CD4-positive, alpha-beta T cell treated with Interleukin-15 for 4 hours (primary cell): ENCODE results near the gene CSNK1G2.

Experiments used
- DNase-seq: peaks from one replicate; pipeline ENCODE4 v3.0.0-alpha.2; 2020; ENCODE audit warnings: low spot score

The CSNK1G2 gene

DNA sequence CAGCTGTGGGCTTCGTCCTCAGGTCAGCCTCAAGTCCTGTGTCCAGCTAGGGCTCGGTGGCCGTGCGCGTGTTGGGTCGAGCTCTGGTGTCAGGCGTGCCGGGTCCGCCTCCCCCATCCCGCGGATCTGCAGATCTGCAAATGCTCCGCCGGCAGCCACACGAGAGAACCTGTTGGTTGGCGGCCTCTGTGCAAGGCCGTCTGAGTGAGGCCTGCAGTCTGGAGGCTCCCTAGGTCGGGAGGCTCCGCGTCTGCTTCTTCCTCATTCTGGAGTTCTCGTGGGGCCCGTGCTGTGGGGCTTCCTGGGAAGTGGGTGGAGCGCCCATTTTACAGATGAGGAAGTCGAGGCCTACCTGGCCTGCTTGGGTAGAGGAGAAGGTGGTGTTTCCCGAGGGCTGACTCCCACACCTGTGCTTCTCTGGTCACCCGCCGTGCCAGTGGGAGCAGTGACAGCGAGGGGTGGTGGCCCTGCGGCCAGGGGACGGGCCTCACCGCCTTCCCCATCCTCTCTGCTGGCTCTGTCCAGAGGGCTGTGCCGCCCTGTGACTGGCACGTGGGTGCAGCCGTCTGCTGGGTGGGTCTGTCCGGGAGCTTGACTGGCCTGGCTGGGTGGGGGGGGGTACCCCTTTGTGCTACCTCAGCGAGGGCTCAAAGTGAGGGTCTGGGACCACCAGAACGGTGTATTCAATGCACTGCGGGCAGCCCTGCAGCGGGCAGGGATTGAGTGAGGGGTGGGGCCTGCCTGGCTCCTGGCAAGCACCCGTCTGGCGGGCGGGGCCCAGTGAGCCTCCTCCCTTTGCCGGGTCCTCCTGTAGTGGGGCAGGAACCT, 3.3 kb downstream of the CSNK1G2 start:
- DNase-seq = no peak

GRCh38 chr19:1944916-1945561, 4.1 kb downstream of the CSNK1G2 start:
- no peak for DNase-seq

DNA sequence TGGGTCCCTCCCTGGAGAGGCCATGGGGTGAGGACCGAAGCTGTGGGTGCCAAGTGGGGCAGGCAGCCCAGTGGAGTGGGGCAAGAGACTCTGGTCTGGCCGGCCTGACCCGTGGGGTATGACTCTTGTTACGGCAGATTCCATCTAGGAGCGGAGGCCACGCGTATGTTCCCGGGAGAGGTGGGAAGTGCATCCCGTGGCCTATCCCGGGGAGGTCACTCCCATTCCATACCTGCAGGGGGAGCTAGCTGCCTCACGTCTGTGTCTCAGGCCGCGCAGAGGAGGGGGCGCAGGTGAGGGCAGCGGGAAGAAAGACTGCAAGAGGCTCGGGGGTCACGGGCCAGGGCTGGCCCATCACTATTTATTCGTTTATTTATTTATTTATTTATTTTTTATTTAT, 4.9 kb downstream of the CSNK1G2 start:
- DNase-seq = no peak

DNA sequence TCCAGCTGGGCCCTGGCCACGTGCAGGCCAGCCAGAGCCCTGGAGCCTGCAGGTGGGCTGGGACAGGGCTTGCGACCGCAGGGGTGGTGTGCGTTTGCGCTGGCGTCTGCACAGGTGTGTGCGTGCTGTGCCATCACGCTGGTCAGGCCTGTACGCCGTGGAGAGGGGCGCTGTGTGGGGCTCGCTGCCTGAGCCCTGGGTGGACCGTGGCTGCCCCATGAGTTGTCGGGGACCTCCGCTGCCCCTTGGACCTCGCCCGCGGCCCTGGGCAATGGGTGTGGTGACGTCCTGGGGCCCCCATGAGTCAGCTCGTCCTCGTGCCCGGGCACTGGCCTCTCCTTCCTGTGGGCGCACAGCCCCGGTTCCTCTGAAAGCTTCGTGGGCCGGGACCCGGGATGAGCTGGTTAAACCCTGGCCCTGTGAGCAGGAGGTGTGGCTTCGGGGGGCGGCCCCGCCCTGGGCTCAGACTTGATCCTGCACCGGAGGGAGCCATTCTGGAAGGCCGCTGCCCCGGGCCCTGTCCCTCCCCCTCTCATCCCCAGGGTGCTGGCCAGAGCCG, 6.8 kb downstream of the CSNK1G2 start:
- no peak for DNase-seq

DNA sequence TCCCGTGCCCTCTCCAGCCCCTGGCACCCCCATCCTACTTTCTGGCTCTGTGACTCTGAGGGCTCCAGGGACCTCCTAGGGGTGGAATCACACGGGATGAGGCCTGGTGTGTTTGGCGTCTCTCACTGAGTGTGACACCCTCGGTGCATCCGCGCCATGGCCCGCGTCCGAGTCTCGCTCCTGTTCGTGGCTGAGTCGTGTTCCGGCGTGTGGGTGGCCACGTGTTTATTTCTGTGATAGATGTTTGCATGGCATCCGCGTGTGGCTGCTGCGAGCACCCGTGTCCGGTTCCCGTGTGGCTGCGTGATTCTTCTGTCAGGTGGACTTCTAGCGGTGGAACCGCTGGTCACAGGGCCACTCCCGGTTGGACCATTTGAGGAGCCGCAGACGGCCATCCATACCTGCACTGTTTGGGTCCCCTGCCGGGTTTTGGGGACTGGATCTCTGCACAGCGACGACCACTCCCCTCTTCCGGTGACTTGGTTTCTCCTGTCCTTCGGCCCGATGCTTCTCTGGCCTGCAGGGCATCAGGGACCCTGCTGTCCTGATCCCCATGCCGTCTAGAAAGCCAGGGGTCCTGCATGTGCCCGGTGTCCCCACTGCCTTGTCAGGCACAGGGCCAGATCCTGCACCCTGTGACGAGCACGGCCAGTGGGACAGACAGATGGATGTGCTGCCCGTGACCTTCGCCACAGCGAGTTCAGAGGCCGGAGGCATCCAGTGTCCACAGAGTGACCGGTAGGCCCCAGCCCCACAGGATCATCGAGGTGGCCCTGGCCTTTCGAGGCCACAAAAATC, 8.5 kb downstream of the CSNK1G2 start:
- DNase-seq = no peak

GRCh38 chr19:1950640-1951039, 9.7 kb downstream of the CSNK1G2 start:
- DNase-seq = no peak

DNA sequence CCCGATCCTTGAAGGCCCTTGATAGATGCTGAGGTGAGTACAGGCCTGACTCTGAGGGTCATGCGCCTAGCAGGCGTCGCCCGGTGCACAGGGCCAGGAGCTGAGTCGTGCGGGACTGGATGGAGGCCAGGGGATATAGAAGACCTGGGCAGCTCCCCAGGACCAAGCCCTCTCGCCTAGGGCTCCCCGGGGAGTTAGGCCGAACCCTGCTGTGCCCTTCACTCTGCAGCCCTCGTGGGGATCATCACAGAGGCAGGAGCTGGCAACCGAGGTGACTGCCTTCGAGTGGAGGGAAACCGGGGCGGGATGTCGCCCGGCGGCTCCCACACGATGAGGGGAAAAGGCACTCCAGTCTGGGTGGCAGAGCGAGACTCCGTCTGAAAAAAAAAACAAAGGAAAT, 11.7 kb downstream of the CSNK1G2 start:
- DNase-seq = no peak

DNA sequence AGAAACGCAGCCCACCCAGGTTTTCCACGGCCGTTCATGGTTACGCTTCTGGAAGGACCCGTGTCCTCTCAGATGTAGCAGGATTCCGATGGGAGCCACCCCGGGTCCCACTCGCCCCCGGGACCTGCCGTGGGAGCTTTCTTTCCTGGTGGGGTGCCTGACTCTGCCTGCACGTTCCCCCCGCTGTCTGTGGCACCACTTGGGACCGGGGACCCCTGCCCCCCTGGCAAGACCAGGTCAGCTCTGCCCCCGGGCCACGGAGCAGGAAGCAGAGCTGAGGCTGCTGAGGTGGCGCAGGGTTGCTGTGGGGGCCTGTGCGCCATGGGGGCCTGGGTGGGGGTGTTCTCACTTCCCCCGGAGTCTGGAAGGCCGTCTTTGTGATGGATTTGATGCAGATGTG, 12.1 kb downstream of the CSNK1G2 start:
- DNase-seq = no peak

- DNase-seq = no peak
Observed at GRCh38 chr19:1953441-1954094, 12.6 kb downstream of the CSNK1G2 start.

- no peak for DNase-seq
Observed at GRCh38 chr19:1954532-1954933, 13.6 kb downstream of the CSNK1G2 start.

GRCh38 chr19:1955171-1956121, 14.5 kb downstream of the CSNK1G2 start:
- DNase-seq = no peak

DNA sequence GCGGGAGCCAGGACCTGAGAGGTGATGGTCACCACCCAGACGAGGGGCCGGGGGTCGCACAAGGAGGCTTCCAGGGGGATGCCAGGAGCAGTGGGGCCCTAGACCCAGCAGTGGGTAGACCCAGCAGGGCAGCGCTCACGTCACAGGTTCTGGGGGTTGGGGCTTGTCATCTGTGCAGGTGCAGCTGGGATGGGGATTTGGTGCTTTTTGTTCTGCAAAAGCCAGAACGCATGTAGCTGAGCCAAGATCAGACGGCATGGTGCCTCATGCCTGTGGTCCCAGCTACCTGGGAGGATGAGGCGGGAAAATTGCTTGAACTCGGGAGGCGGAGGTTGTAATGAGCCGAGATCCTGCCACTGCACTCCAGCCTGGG, 15.1 kb downstream of the CSNK1G2 start:
- DNase-seq = no peak

DNA sequence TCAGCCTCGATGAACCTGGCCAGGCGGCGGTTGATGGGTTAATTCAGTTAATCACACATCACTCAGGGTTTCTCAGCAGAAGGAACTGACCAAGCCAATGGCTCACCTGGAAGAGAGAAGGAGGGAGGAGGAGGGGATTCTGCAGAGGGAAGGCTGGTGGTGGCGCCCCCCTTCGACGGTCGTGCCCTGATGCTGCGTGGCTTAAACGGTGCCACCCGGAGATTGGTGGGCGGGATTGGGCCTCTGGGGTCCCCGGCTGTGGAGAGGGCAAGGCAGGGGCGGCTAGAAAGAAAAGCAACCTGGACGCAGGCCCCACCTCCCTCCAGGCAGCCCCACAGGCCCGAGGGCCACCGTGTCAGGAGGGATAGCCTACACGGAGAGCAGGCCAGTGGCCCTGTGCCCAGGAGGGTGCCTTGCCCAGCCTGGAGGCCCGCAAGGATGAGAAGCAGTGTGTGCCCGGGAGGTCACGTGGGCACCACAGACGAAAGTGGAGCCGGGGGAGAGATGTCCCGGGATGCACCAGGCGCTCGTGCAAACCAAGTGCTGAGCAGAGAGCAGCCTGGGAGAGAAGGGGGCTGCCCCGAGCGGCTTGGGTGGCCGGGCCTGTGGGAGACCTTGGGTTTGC, 16.0 kb downstream of the CSNK1G2 start:
- no peak for DNase-seq

DNA sequence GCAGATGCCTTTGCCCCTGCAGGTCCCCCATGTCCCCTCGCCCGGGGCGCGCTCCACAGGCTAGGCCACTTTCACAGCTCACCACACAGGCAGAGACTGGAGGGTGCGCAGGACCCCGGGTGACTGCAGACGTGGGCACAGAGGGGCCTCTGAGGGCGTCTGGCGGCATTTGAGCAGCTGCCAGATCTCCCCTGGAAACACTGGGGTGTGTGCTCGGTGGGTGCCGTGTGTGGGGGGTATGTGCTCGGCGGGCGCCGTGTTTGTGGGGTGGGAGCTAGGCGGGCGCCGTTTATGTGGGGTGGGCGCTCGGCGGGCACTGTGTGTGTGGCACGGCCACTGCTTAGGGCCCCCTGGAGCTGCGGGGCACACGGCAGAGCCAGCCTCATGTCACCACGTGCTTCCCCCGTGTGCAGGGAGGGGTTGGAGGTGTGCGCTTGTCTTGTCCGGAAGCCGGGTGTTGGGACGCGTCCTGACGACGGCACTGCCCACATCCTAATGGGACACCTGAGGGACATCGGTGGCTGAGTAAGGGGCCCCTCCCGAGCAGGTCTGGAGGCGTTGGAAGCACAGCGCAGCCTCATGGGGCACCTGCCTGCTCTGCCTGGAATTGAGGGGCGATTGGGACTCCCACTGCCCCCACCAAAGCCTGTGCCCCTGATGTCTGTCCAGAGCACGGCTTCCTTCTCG, 16.7 kb downstream of the CSNK1G2 start:
- DNase-seq = no peak

- DNase-seq = no peak
Observed at GRCh38 chr19:1959928-1960589, 19.1 kb downstream of the CSNK1G2 start.

DNA sequence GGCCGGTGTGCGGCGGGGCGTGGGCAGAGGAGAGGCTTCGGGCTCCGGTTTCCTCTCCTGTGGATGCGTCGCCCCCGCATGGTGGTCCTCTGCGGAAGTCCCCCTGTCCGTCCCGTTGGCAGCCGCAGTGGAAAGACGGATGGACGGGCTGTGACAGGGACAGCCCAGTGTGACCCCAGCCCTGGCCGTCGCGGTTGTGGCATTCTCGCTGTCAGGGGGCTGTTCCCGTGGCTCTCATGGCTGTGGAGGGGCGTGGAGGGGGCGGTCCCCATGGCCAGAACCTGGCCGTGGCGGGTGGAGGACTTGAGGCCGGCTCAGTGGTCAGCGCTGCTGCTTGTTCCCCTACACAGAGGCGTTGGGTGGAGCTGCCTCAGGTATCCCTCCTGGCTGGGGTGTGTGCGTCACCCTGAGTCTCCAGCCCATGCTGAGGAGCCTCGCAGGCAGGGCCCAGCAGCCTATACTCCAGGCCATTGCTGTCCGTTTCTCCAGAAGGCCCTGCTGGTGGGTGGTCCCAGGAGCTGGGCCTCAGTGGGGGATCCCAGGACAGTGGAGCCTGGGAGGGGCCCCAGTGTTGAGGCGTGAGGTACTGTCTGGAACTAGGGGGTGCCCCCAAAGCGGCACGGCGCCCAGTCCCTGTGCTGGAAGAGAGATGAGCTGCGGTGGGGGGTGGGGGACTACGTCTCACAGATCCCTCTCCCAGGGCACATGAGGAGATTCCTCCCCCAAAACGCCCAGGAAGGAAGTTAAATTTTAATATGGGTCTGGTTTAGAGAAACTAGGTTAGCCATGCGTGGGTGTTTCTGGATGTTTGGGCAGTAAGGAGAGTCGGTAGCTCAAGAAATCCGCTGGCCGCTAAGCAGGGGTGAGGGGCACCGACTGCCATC, 20.3 kb downstream of the CSNK1G2 start:
- DNase-seq = no peak

GRCh38 chr19:1962674-1963073, 21.7 kb downstream of the CSNK1G2 start:
- no peak for DNase-seq

GRCh38 chr19:1967087-1967608, 26.2 kb downstream of the CSNK1G2 start:
- peak; percentile 7 for DNase-seq
